NT2/D1 (cell line): Measurements from ENCODE around the gene SIL1.
"Not testable (repeated sequence)": the region's sequence is repeated elsewhere in the genome, so short reads cannot be mapped to it uniquely, and the experiment has no call there.

ENCODE experiments used
- DNase-seq: peaks from one replicate; pipeline ENCODE4 v3.0.0-alpha.2; 2011; ENCODE audit warnings: low read depth, low spot score
- H3K27me3 ChIP-seq: 2 replicates; pipeline ENCODE4 v1.6.0; 2011; ENCODE audit warnings: mild to moderate bottlenecking; ENCODE audit not compliant: insufficient read length, insufficient read depth
- H3K36me3 ChIP-seq: 2 replicates; pipeline ENCODE4 v1.6.1; 2011; ENCODE audit warnings: mild to moderate bottlenecking, low read length, mixed read lengths; ENCODE audit not compliant: insufficient read depth, insufficient read length
- H3K4me1 ChIP-seq: 2 replicates; pipeline ENCODE4 v1.5.1; 2011; ENCODE audit not compliant: insufficient read depth, insufficient read length
- H3K4me3 ChIP-seq: 2 replicates; pipeline ENCODE4 v1.5.1; 2011; ENCODE audit warnings: low read depth; ENCODE audit not compliant: insufficient read length
- H3K9ac ChIP-seq: 2 replicates; pipeline ENCODE4 v1.6.0; 2011; ENCODE audit warnings: low read depth; ENCODE audit not compliant: insufficient read length
- H3K9me3 ChIP-seq: 2 replicates; pipeline ENCODE4 v1.5.1; 2011; ENCODE audit warnings: mild to moderate bottlenecking, low read length; ENCODE audit not compliant: insufficient read depth
- SUZ12 ChIP-seq: IDR thresholded peaks from 2 replicates; pipeline ENCODE4 v1.6.1; 2011; ENCODE audit not compliant: insufficient read length, insufficient read depth; ENCODE audit errors: extremely low read depth
- YY1 ChIP-seq: IDR thresholded peaks from 2 replicates; pipeline ENCODE4 v1.6.1; 2011; ENCODE audit not compliant: insufficient read length, insufficient read depth
- ZNF274 ChIP-seq: IDR thresholded peaks from 2 replicates; pipeline ENCODE4 v1.6.1; 2011; ENCODE audit warnings: mild to moderate bottlenecking, low read depth, low read length

SIL1 gene

GRCh38 chr5:139199321-139199720 lies 1.2 kb upstream of the SIL1 start:
- no peaks in the 10 kb centered on the region for H3K9me3 ChIP-seq
- no peaks in the 10 kb centered on the region for H3K36me3 ChIP-seq
- no peak overlapping the region for H3K9ac ChIP-seq
- no peaks in the 10 kb centered on the region for H3K27me3 ChIP-seq
- H3K4me1 ChIP-seq = peaks cover 2% of the 10 kb centered on the region
- no peak overlapping the region for H3K4me3 ChIP-seq
- TF ChIP-seq SUZ12 (no peak), ZNF274 (no peak), YY1 (no peak)
- no peak for DNase-seq

GRCh38 chr5:139196296-139196956 lies 1.7 kb downstream of the SIL1 start:
- H3K9ac ChIP-seq = no peak overlapping the region
- H3K9me3 ChIP-seq = no peaks in the 10 kb centered on the region
- no peak for TF ChIP-seq ZNF274
- TF ChIP-seq SUZ12 = no peak
- no peak for TF ChIP-seq YY1
- no peaks in the 10 kb centered on the region for H3K27me3 ChIP-seq
- DNase-seq = no peak
- no peaks in the 10 kb centered on the region for H3K36me3 ChIP-seq
- H3K4me1 ChIP-seq = no peaks in the 10 kb centered on the region
- H3K4me3 ChIP-seq = no peak overlapping the region

DNA sequence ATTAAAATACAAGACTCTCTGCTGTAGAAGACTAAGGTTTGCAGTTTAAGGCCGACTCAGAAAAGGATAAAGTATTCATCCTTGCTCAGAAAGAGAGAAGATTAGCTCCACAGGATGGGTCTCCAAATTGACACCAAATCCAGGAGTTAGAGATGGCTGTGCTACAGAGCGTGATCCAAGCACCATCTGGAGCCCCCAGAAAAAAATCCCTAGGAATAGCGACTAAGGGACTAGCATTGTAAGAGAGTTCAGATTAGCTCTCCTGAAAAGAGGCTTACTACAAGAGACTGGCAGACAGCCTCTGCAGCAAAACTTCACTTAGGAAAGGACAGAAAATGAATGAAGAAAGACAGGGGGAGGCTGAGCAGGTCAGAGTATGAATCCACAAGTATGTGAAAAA lies 3.7 kb downstream of the SIL1 start:
- H3K4me3 ChIP-seq = no peak overlapping the region
- no peaks in the 10 kb centered on the region for H3K27me3 ChIP-seq
- H3K36me3 ChIP-seq = no peaks in the 10 kb centered on the region
- H3K9ac ChIP-seq = no peak overlapping the region
- no peaks in the 10 kb centered on the region for H3K4me1 ChIP-seq
- TF ChIP-seq ZNF274 = no peak
- TF ChIP-seq SUZ12 = no peak
- TF ChIP-seq YY1 = no peak
- DNase-seq = no peak
- H3K9me3 ChIP-seq = no peaks in the 10 kb centered on the region

DNA sequence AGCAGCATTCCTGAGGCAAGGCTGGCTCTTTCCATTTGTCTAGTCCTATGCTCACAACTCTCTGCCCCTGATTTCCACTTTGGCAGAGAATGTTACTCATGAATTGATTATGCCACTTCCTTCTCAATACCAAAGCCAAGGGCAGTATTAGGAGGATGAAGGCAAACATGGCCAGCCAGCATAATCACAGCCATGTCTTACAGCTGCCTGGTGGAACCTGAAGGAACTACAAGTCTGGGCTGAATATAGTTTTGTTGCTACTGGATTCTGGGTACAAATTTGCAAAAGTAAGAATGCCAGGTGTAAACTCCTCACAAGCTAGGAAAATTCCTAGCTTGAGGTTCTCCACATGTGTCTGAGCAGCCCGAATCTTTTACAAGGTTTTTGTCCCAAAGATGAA lies 4.2 kb downstream of the SIL1 start:
- no peak for TF ChIP-seq YY1
- no peak for TF ChIP-seq ZNF274
- no peak for TF ChIP-seq SUZ12
- H3K4me3 ChIP-seq = no peak overlapping the region
- H3K9ac ChIP-seq = no peak overlapping the region
- DNase-seq = no peak
- no peaks in the 10 kb centered on the region for H3K9me3 ChIP-seq
- no peaks in the 10 kb centered on the region for H3K27me3 ChIP-seq
- no peaks in the 10 kb centered on the region for H3K4me1 ChIP-seq
- H3K36me3 ChIP-seq = no peaks in the 10 kb centered on the region

DNA sequence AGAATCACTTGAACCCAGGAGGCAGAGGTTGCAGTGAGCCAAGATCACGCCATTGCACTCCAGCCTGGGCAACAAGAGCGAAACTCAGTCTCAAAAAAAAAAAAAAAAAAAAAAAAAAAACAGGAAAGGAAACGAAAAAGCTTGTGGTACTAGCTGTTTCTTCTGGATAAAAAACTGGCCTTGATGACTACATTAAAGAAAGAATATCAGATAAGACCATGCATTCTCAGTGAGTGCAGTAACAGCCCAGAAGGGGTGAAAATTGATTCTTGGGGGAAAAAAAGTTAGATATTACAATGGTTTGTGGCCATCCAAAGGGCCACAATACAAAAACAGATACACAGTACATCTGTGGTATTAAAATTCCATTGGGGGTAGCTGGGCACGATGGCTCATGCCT lies 5.3 kb downstream of the SIL1 start:
- not testable (repeated sequence) for H3K9ac ChIP-seq, H3K4me1 ChIP-seq, H3K36me3 ChIP-seq, H3K9me3 ChIP-seq, H3K4me3 ChIP-seq, DNase-seq, H3K27me3 ChIP-seq

- not testable (repeated sequence) for H3K4me1 ChIP-seq, H3K27me3 ChIP-seq, H3K9ac ChIP-seq, H3K9me3 ChIP-seq, H3K36me3 ChIP-seq, H3K4me3 ChIP-seq, DNase-seq
Observed at GRCh38 chr5:139191954-139192353, 6.2 kb downstream of the SIL1 start.

DNA sequence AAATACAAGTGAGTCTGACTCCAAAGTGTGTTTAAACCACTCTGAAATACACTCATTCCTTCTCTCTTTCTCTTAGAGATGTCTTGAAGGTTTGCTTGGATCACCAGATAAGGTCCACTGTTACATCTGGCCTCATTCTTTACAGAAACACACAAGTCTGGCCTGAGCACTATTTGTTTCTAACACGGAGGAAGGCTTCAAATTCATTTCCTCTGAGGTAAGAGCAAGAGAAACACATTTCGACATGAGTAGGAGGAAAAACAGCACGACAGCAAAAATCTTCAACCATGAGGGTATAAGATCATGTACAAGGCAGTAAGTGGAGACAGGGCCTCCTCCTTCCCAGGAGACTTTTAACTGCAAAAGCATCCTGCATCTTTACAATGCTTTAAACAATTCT lies 8.0 kb downstream of the SIL1 start:
- no peak overlapping the region for H3K4me3 ChIP-seq
- no peak for DNase-seq
- no peak overlapping the region for H3K9ac ChIP-seq
- H3K27me3 ChIP-seq = no peaks in the 10 kb centered on the region
- H3K4me1 ChIP-seq = no peaks in the 10 kb centered on the region
- H3K36me3 ChIP-seq = no peaks in the 10 kb centered on the region
- TF ChIP-seq YY1 (no peak), SUZ12 (no peak), ZNF274 (no peak)
- no peaks in the 10 kb centered on the region for H3K9me3 ChIP-seq
